Activated naive CD4-positive, alpha-beta T cell treated with anti-CD3 and anti-CD28 coated beads, Interleukin-2, amount 50 U/mL, for 16 hours (primary cell): ENCODE data around the gene GALM.
A peak's percentile ranks its signal among the peaks of the same experiment; 100 is the strongest.
"Not testable (repeated sequence)": the region's sequence is repeated elsewhere in the genome, so short reads cannot be mapped to it uniquely, and the experiment has no call there.

Experiments
- DNase-seq: peaks from one replicate; pipeline ENCODE4 v3.0.0-alpha.2; 2020

Gene GALM

DNA sequence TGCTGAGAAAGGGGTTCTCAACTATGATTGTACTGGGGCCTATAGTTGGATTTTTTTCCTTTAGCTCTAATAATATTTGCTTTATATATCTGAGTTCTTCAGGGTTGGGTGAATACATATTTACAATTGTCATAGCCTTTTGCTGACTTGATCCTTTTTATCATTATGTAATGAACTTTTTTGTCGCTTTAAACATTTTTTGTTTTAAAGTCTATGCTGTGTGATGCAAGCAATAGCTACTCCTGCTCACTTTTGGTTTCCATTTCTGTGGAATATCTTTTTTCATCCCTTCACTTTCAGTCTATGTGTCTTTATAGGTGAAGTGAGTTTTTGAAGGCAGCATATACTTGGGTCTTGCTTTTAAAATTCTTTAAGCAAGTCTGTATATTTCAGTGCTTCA, 49.0 kb downstream of the GALM start:
- not testable (repeated sequence) for DNase-seq

DNA sequence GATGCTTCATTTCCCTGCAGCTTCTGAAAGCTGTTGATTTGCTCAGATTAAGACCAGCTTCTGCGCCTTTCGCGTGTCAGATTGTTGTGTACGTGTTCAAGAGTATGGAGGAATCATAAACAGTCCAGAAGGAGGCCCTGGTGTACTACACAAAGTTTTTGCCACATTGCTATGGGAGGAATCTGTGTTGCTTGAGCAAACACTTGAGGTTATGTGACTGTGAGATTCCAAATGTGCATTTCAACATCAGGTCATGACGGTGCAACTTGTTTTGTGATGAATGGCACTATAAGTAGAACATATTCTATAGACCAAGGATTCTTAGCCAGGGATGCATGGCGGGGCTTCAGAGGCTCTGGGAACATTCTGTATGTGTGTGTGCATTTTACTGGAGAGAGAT, 50.3 kb downstream of the GALM start:
- no peak for DNase-seq

- DNase-seq = no peak
Observed at GRCh38 chr2:38718601-38719000, 52.7 kb downstream of the GALM start.

DNA sequence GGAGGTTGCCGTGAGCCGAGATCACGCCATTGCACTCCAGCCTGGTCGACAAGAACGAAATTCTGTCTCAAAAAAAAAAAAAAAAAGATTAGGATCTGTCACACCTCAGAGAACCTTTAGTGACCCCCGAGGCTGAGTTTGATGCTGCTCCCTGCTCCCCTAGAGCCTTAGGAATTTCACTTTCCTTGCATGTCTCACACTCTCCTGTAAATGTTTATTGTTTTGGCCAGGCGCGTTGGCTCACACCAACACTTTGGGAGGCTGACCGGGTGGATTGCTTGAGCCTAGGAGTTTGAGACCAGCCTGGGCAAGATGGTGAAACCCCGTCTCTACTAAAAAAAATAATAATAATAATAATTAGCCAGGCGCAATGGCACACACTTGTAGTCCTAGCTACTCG, 53.8 kb downstream of the GALM start:
- DNase-seq = no peak

DNA sequence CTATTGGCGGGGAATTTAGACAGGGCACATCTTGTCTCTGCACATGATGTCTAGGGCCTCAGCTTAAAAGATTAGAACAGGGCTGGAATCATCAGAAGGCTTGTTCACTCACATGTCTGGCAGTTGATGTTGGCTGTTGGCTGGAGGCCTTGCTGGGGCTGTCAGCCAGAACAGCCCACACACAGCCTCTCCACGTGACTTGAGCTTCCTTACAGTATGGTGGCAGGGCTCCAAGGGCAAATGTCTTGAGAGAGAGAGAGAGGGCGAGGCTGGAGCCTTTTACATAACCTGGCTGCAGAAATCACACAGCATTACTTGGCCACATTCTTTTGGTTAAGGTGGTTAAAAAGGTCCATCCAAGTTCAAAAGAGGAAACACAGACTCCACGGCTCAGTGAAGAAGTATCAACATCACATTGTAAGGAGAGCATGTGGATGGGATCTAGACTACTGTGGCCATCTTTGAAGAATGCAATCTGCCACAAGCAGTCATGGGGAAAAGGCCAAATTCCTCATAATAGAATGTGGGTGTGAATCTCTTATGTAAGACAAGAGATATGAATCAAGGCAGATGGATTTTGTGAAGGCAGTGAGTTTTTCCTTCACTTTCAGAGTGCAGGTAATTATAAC, 54.8 kb downstream of the GALM start:
- no peak for DNase-seq

GRCh38 chr2:38722271-38723061, 56.6 kb downstream of the GALM start:
- DNase-seq = peak; percentile 59

DNA sequence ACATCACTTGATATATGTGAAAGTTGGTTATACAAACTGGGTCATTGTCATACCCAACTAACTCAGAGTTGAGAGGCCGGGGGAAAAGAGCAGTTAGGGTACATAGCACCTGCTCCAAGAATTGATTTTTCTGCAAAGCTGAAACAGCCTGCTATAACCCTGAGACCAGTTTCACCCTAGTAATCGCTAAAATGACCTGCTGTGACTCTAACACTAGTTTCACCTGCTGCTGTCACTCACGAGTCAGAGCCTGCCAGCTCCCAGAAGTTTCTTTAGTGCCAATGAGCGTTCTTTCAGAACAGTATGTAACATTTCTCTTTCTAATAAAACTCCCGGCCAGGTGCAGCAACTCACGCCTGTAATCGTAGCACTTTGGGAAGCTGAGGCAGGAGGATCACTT, 57.3 kb downstream of the GALM start:
- peak; percentile 28 for DNase-seq

DNA sequence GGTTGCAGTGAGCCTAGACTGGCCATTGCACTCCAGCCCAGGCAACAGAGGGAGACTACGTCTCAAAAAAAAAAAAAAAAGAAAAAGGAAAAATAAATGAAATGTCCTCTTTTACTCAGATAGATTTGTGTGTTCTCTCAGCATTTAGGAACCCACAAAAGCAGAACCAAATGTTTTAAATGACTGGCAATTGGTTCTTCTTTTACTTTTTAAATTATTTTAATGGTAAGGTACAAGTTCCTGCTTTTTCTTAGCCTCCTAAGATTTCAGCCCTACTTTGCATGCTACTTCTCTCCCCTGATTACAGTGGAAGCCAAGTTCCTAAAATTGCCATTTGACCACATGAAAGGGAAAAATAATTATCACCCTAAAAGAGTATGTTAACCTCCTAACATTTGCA, 61.7 kb downstream of the GALM start:
- no peak for DNase-seq

- DNase-seq = no peak
Observed at GRCh38 chr2:38728694-38729093, 62.8 kb downstream of the GALM start.

DNA sequence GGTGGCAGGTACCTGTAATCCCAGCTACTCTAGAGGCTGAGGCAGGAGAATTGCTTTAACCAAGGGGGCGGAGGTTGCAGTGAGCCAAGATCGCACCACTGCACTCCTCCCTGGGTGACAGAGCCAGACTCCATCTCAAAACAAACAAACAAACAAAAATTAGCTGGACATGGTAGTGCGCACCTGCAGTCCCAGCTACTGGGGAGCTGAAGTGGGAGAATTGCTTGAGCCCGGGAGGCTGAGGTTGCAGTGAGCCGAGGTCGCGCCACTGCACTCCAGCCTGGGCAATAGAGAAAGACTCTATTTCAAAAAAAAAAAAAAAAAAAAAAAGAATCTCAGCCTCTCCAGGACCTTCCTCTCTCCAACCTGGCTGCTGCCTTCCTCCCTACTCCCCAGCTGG, 65.2 kb downstream of the GALM start:
- DNase-seq = no peak

DNA sequence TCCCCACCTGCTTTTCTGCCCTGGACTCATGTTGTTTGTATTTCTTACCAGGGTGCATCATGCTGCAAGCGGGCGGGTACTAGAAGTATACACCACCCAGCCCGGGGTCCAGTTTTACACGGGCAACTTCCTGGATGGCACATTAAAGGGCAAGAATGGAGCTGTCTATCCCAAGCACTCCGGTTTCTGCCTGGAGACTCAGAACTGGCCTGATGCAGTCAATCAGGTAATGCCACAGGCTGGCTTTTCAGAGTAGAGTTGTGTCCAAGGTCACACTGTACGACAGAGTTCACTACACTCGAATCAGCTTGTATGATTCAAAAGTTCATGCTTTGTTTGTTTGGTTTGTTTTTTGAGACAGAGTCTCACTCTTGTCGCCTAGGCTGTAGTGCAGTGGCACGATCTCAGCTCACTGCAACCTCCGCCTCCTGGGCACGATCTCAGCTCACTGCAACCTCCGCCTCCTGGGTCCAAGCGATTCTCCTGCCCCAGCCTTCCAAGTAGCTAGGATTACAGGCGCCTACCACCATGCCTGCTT, 65.8 kb downstream of the GALM start:
- DNase-seq = no peak

DNA sequence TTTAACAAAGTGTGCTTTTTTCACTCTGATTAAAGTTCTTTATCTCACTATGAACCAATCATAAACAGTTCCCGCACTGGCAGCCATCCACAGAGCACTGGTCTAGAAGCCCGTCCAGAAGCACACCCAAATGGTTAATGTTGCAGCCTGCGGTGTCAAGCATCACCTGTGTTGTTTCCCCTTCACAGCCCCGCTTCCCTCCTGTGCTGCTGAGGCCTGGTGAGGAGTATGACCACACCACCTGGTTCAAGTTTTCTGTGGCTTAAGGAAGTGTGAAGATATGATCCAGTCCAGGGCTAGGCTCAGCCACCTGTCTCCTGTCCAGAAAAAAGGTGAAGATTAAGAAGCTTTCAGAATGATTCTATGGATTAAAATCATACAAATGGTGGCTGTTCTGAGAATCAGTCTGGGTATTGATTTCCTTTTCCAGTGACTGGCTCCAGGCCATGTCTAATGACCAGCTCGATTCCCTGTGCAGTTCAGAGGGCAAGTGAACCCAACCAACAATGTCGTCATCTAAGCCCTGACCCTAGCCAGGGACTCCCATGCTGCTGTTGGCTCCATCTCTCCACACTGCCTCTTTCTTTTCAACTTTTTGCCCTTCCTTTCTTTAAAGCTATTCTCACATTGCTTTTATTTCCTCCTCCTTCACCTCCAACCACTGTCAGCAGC, 67.5 kb downstream of the GALM start:
- DNase-seq = no peak

- DNase-seq = no peak
Observed at GRCh38 chr2:38734299-38735058, 68.6 kb downstream of the GALM start.

DNA sequence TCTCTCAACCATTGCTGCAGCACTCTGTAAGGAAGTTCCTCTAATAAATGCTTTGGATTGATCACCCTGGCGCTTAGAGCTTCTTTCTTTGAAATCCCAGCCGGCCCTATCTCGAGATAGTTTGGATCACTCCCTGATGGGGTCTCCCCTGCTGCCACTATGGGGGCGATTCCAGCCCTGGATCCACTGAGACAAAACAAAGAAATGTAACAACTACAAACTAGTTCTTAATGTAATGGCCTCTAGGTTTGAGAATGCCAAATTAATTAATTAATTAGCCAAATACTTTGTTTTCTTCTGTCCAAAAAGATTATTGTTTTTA, 70.0 kb downstream of the GALM start:
- no peak for DNase-seq

- DNase-seq = not testable (repeated sequence)
Observed at GRCh38 chr2:38737000-38737698, 71.2 kb downstream of the GALM start.

- no peak for DNase-seq
Observed at GRCh38 chr2:38737925-38738324, 72.0 kb downstream of the GALM start.

- DNase-seq = no peak
Observed at GRCh38 chr2:38739524-38739923, 73.6 kb downstream of the GALM start.

- no peak for DNase-seq
Observed at GRCh38 chr2:38740851-38741731, 75.2 kb downstream of the GALM start.

DNA sequence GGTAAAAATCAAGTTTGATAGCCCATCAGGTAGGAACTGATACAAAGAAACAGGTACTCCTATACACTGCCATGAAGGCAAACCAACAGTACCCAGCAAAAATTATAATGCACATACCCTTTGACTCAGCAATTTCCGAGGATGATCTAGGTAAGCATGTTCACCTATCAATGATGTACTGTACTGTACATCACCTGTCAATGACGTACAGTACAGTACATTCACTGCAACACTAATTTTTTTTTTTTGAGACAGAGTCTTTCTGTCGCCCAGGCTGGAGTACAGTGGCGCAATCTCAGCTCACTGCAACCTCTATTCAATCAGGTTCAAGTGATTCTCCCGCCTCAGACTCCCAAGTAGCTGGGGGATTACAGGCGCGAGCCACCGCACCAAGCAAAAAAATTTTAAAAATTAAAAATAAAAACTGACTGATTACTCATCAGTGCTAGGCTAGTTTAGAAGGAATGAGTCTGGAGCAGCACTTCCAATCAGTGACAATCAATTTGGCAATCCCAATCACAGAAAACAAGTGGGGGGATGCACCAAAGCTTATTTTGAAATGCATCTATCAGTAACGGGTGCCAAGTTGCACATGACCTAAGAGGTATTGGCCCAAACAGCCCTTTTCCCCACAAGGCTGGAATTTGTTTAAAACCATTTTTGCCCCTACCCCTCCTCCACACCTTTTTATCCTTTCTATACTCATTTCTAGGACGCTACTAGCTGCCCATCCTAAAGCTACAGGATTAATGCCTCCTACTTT, 77.1 kb downstream of the GALM start:
- DNase-seq = no peak

DNA sequence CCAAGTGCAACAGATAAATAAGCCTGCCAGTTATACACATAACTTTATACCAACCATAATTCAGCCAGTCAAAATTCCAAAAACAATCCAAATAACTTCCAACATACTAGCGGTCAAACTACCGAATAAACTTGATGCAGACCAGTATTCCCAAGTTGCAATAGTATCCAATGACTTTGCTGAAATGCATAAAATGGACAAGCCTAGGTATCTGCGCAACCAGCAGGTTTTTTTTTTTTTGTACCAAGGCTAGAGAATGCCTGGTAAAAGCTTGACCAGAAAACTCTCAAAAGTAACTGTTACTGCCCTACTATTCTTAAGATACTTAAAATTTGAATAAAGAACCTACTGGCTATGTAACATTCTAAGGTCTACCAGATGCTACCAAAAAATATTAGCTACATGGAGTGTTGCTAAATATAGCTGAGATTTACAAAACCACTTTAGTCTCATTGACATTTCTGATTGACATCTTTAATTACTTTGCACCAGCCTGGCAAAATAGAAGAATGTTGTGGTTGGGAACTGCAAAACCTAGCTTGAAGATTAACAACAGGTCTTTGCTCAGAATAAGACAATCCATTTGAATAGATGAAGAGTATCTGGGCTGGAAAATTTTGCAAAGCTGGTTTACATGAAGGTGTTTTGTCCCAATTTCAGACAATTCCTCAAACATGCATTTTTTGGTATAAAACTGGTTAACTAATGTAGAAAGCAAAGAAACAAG, 77.9 kb downstream of the GALM start:
- DNase-seq = no peak
